ENCODE measurements around the gene AGT.

Gene AGT
- total RNA-seq = 0 to 2.9 (median 0) reads per million in 17 experiments

GRCh38 chr1:230713915-230714764 lies at the start of gene AGT:
Gene AGT, minus strand, starts transcription at chr1:230714122. Its CDS starts 3,299 bp downstream, at chr1:230710823.
- peak in 1 of 4 experiments; percentile 39 for DNase-seq

DNA sequence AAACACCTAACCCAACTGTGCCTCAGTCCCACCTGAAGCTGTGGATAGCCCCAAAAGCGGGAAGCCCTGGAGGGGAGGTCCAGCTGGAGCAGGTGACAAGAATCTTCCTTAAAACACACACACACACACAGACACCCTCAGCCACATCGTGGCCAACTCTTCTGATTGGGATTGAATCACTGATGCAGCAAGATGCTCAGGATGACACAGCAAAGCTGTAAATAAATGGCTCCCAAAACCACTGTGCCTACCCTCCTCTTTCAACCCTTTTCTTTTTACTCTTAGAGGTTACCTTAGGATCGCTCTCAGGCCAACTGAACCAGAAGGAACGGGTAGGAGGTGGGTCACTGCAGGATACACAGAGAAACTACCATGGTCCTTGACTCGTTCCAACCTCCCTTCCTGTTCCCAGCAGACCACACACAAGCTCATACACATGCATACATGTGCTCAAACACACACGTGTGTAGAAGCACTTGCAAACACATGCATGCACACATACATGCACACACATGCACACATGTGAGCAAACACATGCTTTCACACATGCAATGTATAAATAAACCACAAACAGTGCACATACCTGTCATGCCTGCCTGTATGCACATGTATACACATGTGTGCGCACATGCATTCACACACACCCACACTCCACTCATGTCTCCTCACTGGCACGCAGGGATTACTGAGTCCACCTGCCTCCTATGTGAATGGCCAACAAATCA lies 47.7 kb upstream of the AGT start:
- DNase-seq = no peak

DNA sequence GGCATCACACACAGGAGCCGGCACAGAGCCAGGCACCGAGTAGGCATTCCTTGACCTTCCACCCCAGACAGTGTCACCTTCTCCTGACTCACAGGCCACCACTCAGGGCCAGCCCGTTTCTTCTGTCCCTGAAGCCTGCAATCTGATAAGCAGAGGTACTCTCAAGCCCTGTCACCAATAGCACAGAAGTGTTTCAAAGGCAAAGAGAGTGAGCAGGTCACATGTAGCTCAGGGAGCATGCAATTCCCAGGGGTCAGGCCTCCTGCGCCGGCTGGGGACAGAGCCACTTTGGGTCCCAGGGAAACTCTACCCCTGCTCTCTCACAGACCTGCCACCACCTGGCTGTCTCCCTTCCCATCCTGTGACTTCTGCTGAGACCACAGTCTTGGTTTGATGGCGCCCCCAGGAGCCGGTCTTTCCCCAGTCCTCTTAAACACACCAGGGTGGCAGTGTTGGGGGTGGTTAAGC lies 46.5 kb upstream of the AGT start:
- DNase-seq = no peak

DNA sequence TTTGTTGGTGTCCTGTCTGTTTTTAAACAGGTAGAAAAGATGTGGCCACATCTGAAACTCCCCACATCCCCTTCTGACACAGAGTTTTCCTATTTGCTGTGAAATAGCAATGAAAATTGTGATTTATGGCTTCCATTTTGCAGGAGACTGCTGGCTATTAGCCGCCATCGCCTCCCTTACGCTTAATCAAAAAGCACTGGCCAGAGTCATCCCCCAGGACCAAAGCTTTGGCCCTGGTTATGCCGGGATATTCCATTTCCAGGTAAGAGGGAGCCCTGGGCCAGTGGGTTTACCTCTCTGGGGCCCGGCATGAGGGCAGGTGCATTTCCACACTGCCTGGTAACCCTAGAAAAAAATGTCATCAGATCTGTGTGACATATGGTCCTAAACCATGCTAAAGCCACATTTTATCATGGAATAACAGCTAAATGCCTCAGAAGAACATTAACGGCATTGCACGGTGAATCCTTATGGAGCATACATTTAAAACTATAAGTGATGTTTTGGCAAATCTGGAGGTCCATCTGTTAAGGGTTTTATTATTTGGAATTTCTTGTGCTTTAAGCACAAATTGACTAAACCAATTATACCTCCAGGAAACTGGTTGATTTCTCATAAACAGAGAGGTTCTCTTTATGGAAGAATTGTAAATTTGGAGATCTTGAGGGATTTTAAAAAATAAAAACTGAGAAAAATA lies 45.6 kb upstream of the AGT start:
- no peak for DNase-seq

DNA sequence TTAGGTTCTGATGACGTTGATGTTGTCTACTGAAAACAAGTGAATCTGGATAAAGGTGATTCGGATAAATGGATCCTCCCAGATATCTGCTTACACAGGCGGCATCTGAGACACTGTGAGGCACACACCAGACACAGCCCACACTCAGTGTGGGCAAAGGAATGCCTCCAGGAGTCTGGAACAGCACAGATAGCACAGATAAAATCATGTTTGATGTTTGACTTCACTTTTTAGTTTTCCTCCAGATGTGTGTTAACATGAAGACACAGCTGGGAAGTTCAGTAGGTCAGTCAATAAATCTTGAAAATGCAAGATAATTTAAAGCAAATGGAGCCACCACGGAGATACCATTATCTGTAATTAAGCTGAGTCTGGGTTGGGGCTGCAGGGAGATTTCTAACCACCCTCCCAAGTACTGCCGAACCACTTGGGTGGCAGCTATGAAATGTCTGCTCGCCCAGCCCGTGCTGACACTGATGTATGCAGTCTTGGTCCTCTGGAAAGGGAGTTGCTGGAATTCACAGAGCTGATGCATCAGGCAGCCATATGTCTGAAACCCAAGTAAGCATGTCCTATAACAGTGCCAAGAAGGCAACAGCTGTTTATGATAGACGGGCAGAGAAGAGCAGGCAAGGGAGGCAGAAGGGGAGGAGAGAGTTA lies 44.9 kb upstream of the AGT start:
- no peak for DNase-seq

- DNase-seq = no peak
Measured at GRCh38 chr1:230757856-230758708, 44.2 kb upstream of the AGT start.

DNA sequence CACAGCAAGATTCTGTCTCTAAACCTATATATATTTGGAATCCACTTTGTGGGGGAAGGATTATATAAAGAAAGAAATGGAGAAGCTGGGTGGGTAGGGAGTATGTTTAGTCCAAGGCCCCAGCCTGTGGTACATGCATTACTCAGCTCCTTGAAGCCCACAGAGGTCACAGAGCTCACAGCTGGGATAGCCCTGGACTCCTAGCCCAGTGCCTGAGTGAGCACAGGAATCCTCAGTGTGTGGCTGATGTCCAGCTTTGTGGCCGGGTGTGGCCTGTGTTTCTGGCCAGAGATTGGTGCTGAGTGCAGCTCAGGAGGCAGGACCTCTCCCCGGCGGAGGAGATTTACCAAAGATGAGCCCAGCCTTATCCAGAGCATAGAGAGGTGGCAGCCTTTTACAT lies 40.9 kb upstream of the AGT start:
- DNase-seq = peak in 3 of 4 experiments; percentile 12 to 56 (median 39)

DNA sequence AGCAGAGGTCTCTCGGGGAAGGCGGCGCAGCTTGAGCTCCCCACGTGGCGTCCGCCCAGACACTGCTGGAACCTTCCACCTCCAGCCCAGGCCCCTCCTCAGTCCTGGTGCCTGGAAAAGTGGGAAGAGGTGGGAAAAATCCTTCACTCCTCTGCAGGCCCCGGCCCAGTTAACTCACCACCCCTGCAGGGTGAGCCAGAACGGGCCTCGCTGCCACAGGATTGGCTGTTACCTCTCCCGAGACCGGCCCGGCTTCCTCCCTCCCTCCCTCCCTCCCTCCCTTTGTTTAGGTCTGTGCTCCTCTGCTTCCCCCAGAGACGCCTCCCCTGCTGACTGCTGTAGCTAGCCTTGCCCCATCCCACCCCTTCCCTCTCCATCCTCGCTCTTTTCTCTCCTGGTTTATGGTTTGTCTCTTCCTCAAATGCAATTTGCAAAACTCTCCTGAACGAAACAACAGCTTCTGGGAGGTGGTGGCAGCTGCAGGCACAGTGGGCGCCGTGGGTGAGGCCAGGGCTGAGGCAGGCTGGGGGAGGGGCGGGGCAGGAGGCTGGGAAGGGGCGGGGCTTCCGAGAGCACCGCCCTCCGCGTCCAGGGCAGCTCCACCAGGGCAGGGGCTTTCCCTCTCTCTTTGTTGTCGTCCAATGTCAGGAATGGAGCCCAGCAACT lies 39.8 kb upstream of the AGT start:
- peak; percentile 14 to 77 (median 22) for DNase-seq

- DNase-seq = no peak
Measured at GRCh38 chr1:230753191-230753585, 39.3 kb upstream of the AGT start.

GRCh38 chr1:230752407-230752806 lies 38.5 kb upstream of the AGT start:
- DNase-seq = no peak

DNA sequence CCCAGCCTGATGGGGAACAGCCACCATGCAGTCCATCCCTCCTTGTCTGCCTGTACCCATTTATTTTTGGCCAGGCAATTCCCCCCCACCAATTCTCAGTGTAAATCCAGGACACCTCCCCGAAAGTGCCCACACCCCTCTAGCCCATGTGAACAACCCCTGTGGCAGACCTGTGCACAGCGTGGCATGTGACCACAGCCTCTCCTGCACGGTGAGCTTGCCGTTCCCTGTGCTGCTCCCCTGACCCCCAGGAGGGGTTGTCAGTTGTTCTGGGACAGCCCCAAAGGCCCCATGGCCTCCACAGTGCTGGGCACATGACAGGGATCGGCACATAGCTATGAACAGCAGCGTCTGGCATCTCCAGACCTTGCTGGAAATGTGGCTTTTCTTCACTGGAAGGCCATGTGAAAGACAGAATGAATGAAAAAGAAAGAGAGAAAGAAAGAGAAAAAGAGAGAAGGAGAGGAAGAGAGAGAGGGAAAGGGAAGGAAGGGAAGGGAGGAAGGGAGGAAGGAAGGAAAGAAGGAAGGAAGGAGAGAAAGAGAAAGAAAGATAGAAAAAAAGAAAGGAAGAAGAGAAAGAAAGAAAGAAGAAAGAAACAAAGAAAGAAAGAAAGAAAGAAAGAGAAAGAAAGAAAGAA lies 37.2 kb upstream of the AGT start:
- no peak for DNase-seq

DNA sequence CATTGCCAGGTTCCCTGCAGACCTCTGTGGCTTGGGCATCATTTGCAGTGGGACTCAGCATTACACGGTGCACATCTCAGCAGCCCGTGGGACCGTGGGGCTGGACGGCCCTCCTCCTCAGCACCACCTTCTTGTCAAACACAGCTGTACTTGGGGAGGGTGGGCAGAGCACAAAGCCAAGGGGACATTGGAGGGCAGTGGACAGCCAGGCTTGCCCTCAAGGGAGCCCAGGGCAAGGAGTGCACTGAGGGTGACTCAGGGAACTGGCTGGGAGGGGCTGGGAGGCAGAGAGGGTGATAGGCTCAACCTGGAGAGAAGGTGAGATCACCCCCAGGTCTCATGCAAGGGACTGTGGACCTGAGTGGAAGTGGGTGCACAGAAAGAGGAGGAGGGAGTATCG lies 36.7 kb upstream of the AGT start:
- no peak for DNase-seq

- DNase-seq = no peak
Measured at GRCh38 chr1:230749635-230750034, 35.7 kb upstream of the AGT start.

GRCh38 chr1:230749150-230749549 lies 35.2 kb upstream of the AGT start:
- DNase-seq = peak; percentile 77 to 90 (median 88)

GRCh38 chr1:230747890-230748800 lies 34.2 kb upstream of the AGT start:
- no peak for DNase-seq

DNA sequence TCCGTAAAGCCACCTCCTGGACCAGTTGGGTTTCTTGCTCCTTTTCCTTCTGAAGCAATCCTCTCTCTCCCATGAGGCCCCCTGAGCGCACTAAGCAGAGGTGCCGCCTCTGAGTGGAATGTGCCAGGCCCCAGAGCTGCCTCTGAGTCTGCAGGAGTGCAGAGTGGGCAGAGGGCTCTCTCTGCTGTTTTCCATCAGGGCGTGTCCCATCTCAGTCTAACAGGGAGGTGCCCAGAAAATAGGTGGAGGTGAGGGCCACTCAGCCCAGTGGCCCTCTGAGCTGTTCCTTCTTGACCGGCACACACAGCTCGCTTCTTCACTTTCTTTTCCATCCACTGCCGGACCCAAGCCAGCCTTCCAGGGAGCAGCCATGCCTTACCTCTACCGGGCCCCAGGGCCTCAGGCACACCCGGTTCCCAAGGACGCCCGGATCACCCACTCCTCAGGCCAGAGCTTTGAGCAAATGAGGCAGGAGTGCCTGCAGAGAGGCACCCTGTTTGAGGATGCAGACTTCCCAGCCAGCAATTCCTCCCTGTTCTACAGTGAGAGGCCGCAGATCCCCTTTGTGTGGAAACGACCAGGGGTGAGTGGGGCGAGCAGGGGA lies 33.3 kb upstream of the AGT start, which contains the start of gene CAPN9:
Gene CAPN9 (plus strand): TSS at position 262 of the 604 bp plus-strand sequence. CDS start 109 bp downstream, at position 371.
- no peak for DNase-seq

GRCh38 chr1:230746617-230747016 lies 32.7 kb upstream of the AGT start:
- DNase-seq = no peak

DNA sequence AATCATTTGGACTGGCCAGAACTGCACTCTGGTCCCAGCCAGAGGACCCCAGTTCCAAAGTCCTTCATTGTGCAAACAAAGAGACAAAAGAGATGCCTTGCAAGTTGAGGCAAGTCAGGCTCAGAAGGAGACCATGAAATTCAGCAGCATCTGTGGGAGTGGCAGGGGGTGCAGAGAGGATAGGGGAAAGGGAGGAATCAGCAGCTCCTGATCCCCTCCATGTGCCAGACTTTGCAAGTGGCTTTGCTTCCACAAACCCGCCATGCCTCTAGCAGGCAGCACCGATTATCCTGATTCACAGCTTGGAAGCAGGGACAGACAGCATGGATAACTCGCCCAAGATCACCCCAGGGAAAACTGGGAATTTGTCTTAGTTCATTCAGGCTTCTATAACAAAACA lies 31.1 kb upstream of the AGT start:
- no peak for DNase-seq

- no peak for DNase-seq
Measured at GRCh38 chr1:230744382-230744781, 30.5 kb upstream of the AGT start.

Data from suppressor macrophage (primary cell).